GM12872 (cell line): ENCODE data around the gene PRKAG2.

ENCODE experiments used
- TF ChIP-seq, protein P1 (sequence below): IDR thresholded peaks from 3 replicates; pipeline ENCODE4 v1.5.1; 2011; ENCODE audit warnings: low read depth, mild to moderate bottlenecking, low read length, moderate library complexity; ENCODE audit not compliant: insufficient read depth

Gene PRKAG2

DNA sequence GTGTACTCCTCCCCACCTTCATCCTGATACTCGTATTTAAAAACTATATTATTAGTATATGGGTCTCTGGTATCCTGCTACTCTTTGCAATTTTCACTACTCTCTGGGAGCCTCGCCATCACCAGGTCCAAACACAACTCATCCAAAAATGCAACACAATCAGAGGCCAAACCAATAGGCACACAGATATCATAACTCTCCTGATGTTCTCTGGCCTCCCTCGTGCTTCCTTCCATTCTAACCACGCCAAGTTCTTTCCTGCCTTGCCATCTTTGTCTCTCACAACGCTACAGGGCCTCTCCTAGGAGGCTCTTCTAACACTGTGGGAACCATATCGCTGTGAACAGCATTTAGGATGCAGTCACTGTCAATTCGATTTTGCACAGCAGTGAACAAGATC is 364.6 kb downstream of the PRKAG2 start:
- TF ChIP-seq, protein P1, sequence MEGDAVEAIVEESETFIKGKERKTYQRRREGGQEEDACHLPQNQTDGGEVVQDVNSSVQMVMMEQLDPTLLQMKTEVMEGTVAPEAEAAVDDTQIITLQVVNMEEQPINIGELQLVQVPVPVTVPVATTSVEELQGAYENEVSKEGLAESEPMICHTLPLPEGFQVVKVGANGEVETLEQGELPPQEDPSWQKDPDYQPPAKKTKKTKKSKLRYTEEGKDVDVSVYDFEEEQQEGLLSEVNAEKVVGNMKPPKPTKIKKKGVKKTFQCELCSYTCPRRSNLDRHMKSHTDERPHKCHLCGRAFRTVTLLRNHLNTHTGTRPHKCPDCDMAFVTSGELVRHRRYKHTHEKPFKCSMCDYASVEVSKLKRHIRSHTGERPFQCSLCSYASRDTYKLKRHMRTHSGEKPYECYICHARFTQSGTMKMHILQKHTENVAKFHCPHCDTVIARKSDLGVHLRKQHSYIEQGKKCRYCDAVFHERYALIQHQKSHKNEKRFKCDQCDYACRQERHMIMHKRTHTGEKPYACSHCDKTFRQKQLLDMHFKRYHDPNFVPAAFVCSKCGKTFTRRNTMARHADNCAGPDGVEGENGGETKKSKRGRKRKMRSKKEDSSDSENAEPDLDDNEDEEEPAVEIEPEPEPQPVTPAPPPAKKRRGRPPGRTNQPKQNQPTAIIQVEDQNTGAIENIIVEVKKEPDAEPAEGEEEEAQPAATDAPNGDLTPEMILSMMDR: no peak

DNA sequence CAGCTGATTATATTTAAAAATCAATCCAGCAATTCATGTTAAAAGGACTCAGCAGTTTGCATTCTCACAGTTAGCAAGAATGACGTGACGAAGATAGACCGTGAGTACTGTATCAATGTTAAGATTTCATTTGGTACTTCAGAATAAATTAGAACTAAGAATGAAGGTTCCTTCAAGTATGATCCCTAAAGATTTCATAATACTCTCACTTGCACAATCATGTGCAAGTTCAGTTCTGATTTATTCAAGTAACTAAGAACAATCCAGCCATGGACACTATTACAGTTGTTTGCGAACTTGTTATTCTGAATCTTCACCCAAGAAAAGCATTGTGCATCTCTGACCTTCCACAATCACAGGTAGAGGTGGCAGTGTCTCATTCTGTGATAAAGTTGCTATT is 365.0 kb downstream of the PRKAG2 start:
- TF ChIP-seq, protein P1: no peak

DNA sequence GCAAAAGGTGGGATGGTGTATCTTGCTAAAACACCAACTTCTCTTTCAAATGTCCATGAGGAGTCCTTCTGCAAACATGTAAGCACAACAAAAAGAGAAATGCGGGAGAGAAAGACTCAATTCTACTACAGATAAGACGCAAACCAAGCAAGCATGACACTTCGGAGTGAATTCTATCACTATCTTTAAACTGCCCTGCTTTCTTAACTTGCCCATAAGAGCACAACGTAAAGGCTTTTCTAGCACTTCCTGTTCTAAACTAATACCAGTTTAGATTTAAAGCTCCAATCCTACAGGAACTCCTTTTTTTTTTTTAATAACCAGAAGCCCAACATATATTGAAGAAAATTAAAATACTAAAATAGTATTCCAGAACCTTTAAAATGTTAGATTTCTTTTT is 365.6 kb downstream of the PRKAG2 start:
- TF ChIP-seq, protein P1: no peak

DNA sequence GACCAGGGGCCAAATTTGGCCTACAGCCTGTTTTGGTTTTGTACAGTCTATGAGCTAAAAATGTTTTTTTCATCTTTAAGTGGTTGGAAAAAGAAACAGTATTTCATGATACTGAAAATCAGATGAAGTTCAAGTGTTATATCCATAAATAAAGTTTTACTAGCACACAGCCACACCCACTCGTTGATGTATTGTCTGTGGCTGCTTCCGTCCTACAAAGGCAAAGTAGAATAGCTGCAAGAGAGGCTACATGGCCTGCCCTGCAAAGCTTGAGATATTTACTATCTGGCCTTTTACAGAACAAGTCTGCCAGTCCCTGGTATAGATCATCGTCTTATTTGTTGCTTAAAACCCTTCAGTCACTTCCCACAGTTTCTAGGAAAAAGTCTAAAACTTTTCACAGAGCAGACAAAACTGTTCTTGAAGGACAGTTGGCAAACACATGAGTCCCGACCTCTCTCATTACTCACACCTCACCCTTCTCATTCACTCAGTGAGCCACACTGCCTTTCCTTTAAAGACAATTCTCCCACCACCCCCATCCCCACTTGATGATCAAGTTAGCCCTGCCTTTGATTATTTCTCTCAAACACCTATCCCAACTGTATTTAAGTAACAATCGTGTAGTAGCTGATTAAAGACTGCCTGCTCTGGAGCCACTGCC is 367.1 kb downstream of the PRKAG2 start:
- TF ChIP-seq, protein P1: no peak

DNA sequence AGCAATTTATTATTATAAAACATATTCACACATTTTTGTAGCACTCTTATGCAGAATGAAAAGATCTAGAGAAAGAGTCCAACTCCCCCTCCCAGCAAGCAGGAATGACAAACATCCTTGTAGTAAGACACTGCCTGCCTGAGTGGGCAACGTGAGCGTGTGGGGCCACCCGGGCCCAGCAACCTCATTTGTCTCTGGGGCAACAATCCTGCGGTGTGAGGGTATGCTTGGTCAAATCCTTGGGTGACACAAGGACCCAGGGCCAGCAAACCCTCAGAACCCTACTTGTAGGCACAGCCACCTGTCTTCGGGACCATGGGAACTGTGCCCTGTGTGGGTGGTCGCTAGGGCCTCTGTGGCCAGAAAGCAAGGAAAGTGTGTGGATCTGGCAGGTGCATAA is 367.9 kb downstream of the PRKAG2 start:
- TF ChIP-seq, protein P1: no peak

DNA sequence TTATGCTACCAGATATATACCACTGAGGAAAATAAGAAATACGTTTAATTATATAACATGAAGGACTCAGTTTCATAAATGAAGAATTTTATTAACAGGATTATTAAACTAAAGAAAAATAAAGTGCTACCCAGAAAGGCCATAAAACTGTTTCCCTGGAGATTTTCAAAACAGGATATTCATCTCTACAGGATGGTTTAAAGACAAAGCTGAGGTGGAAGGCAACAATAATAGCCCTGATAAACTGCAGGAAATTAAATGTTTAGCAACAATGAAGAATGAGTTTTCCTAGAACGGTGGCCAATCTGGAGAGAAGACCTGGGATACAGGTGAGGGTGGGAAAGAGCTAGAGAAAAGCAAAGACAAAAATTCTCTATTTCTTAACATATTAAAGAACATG is 369.1 kb downstream of the PRKAG2 start:
- TF ChIP-seq, protein P1: no peak

DNA sequence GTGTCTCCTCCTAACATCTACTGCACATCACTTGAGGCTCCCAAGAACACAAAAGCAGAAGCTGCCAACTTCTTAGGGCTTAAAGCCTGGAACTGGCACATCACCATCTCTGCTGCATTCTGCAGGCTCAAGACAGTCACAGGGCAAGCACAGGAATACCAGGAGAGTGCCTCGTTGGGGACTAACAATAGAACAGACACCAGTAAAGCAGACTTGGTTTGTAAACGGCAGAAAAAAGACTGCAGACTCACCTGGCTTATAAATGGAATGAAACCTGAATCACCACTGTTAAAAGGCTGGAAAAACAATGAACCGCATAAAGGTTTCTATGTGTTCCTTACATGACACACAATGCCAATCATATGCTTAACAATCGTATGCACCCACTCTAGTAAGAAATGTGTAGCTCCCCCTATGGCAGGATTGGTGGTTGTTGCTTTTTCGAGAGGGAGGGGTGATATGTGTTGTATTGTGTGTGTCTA is 370.0 kb downstream of the PRKAG2 start:
- TF ChIP-seq, protein P1: 0 out of 3 replicates have a peak, but pooled peaks have one; percentile 8
